Transverse colon (tissue), 4 donors: Measurements from ENCODE around the gene IQCK. TPM values are rescaled to one million over a fixed set of nuclear protein-coding genes. Genes with fewer than 3 reads are reported as not detected.

ENCODE experiments used
- DNase-seq: peaks from one replicate; pipeline ENCODE4 v3.0.0-alpha.2; 2019
- H3K27ac ChIP-seq, 4 donors: fragments of 200-600 bp; sonication (generic); 2 replicates each; pipeline ENCODE4 v1.5.1; 2016 to 2018; ENCODE audit warnings: inconsistent platforms in 4 of 4
- H3K27me3 ChIP-seq: fragments of 200-600 bp; sonication (generic); 2 replicates; pipeline ENCODE4 v1.5.1; 2017; ENCODE audit warnings: inconsistent platforms
- H3K36me3 ChIP-seq, 4 donors: fragments of 200-600 bp; sonication (generic); 2 replicates each; pipeline ENCODE4 v1.5.1; 2017 to 2019; ENCODE audit warnings: inconsistent platforms in 4 of 4
- H3K4me1 ChIP-seq, 4 donors: fragments of 200-600 bp; sonication (generic); 2 replicates each; pipeline ENCODE4 v1.5.1; 2017 to 2020; ENCODE audit warnings: inconsistent platforms in 4 of 4
- H3K4me3 ChIP-seq, 4 donors: fragments of 200-600 bp; sonication (generic); 1 replicate in 1 of 4; 2 replicates in 3 of 4; pipeline versions ENCODE4 v1.5.1 to v1.6.1; 2017 to 2019; ENCODE audit warnings: inconsistent platforms in 4 of 4
- H3K9me3 ChIP-seq, 2 donors: fragments of 200-600 bp; sonication (generic); 2 replicates each; pipeline ENCODE4 v1.5.1; 2017 to 2019; ENCODE audit warnings: inconsistent platforms in 2 of 2
- EP300 ChIP-seq: sonication (generic); formaldehyde crosslinking; IDR thresholded peaks from one replicate; pipeline ENCODE4 v1.6.1; 2017; ENCODE audit warnings: antibody characterized with exemption, low read depth
- POLR2A ChIP-seq: fragments of 450-650 bp; IDR thresholded peaks from one replicate; pipeline ENCODE4 v1.6.1; 2016; ENCODE audit warnings: antibody characterized with exemption, mild to moderate bottlenecking, moderate library complexity
- POLR2AphosphoS5 ChIP-seq, 3 donors: sonication (generic); formaldehyde crosslinking; IDR thresholded peaks; one replicate each; pipeline ENCODE4 v1.6.1; 2016; ENCODE audit warnings: antibody characterized with exemption in 3 of 3
- WGBS, 2 donors: methylation state at CpG; one replicate each; pipeline ENCODE4 v1.1.5; 2018; ENCODE audit warnings: low coverage in 1 of 2; 5-methylcytosine and 5-hydroxymethylcytosine counted together
- in situ Hi-C, 4 donors: fragments of 200-750 bp; cut with MboI; loops; one replicate each; pipeline versions ENCODE4 v1.15.0 to v1.15.1; 2017; ENCODE audit warnings: low sequenced_read_pairs in 3 of 4, low pct_ligation_motif_present in 1 of 4, low pct_unique_long_range_greater_than_20kb in 1 of 4
- intact Hi-C: fragments of 100-400 bp; cut with DNase I; formaldehyde crosslinking; loops from one replicate; pipeline ENCODE4 v1.15.1; 2023; ENCODE audit warnings: low total_unique reads
- total RNA-seq, 4 donors: library from RNA; depleted of rRNA; stranded (reverse); fragments of >200 nt; gene quantifications; one replicate each; pipeline ENCODE4 v1.1.0, GENCODE V29; 2016
- TF ChIP-seq, protein P1 (sequence below), 5 experiments: fragments of 200-600 bp in 3 of 5; fragments of 450-650 bp in 2 of 5; sonication (generic) in 3 of 5; IDR thresholded peaks; 1 replicate in 2 of 5; 2 replicates in 3 of 5; pipeline ENCODE4 v1.5.1; 2016 to 2017; ENCODE audit warnings: antibody characterized with exemption in 5 of 5, inconsistent platforms in 3 of 5, mild to moderate bottlenecking in 2 of 5, moderate library complexity in 1 of 5

IQCK gene
- total RNA-seq, 4 donors from 2014 or later, result 8.3 to 18.2 (median 12.7) TPM

GRCh38 chr16:19805459-19806162, 87.5 kb downstream of the IQCK start:
- WGBS, 2 donors, result 81 to 90% methylated on average over 2 to 4 of the region's 4 CpGs
- H3K27me3 ChIP-seq, result no peaks in the 10 kb centered on the region
- H3K27ac ChIP-seq, result no peak overlapping the region
- H3K9me3 ChIP-seq, result no peaks in the 10 kb centered on the region
- no peak overlapping the region for H3K4me3 ChIP-seq
- intact Hi-C loops, result no loop called here
- in situ Hi-C loops, result no loop called here
- no peaks in the 10 kb centered on the region for H3K36me3 ChIP-seq
- no peak for DNase-seq
- H3K4me1 ChIP-seq, result peaks cover 0 to 5% (median 0%) of the 10 kb centered on the region in 4 donors
- TF ChIP-seq POLR2A, result no peak
- TF ChIP-seq, protein P1, sequence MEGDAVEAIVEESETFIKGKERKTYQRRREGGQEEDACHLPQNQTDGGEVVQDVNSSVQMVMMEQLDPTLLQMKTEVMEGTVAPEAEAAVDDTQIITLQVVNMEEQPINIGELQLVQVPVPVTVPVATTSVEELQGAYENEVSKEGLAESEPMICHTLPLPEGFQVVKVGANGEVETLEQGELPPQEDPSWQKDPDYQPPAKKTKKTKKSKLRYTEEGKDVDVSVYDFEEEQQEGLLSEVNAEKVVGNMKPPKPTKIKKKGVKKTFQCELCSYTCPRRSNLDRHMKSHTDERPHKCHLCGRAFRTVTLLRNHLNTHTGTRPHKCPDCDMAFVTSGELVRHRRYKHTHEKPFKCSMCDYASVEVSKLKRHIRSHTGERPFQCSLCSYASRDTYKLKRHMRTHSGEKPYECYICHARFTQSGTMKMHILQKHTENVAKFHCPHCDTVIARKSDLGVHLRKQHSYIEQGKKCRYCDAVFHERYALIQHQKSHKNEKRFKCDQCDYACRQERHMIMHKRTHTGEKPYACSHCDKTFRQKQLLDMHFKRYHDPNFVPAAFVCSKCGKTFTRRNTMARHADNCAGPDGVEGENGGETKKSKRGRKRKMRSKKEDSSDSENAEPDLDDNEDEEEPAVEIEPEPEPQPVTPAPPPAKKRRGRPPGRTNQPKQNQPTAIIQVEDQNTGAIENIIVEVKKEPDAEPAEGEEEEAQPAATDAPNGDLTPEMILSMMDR (IDR thresholded peaks at IDR 0.05), result no peak
- TF ChIP-seq EP300, result no peak
- TF ChIP-seq POLR2AphosphoS5 (IDR thresholded peaks at IDR 0.05), result no peak

- Histone ChIP-seq H3K27me3 (no peaks in the 10 kb centered on the region), H3K27ac (no peak overlapping the region), H3K9me3 (no peaks in the 10 kb centered on the region), H3K4me1 (peaks cover 0 to 5% (median 0%) of the 10 kb centered on the region in 4 donors), H3K36me3 (no peaks in the 10 kb centered on the region), H3K4me3 (no peak overlapping the region)
- 57 to 65% methylated on average over 3 to 5 of the region's 5 CpGs for WGBS, 2 donors
- TF ChIP-seq, protein P1 (IDR thresholded peaks at IDR 0.05), result no peak
- no peak for TF ChIP-seq POLR2A
- TF ChIP-seq EP300, result no peak
- no peak for TF ChIP-seq POLR2AphosphoS5 (IDR thresholded peaks at IDR 0.05)
- in situ Hi-C loops (no loop called here), intact Hi-C loops (no loop called here)
- no peak for DNase-seq
These were observed 90.1 kb downstream of the IQCK start for GRCh38 chr16:19808061-19808641.

DNA sequence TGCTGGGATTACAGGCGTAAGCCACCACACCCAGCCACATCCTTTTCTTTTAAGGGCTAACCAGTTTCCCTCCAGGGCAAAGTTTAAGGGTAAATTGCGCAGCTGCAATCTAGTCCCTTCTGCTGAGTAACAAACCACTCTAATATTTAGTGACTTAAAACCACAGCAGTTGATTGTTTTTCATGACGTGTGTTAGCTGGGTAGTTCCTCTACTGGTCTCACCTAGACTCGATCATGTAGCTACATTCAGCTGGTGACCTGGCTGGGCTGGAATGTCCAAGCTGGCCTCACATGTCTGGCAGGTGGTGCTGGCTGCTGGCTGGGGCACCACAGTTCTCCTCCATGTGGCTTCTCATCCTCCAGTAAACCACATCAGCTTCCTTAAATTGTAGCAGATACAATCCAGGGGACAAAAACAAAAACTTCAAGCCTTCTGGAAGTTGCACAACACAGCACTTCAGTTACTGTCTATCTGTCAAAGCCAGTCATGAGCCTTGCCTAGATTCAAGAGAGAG, 91.1 kb downstream of the IQCK start:
- no peaks in the 10 kb centered on the region for H3K27me3 ChIP-seq
- in situ Hi-C loops (no loop called here), intact Hi-C loops (no loop called here)
- H3K4me1 ChIP-seq, result peaks cover 0 to 4% (median 0%) of the 10 kb centered on the region in 4 donors
- WGBS, 2 donors, result 71 to 80% methylated on average over 2 to 4 of the region's 4 CpGs
- no peak overlapping the region for H3K27ac ChIP-seq
- no peaks in the 10 kb centered on the region for H3K36me3 ChIP-seq
- no peak for DNase-seq
- TF ChIP-seq, protein P1 (IDR thresholded peaks at IDR 0.05), result no peak
- no peak for TF ChIP-seq POLR2A
- TF ChIP-seq EP300, result no peak
- no peak for TF ChIP-seq POLR2AphosphoS5 (IDR thresholded peaks at IDR 0.05)
- H3K9me3 ChIP-seq, result no peaks in the 10 kb centered on the region
- no peak overlapping the region for H3K4me3 ChIP-seq

- no peaks in the 10 kb centered on the region for H3K9me3 ChIP-seq
- no peak overlapping the region for H3K27ac ChIP-seq
- H3K4me1 ChIP-seq, result no peaks in the 10 kb centered on the region
- H3K27me3 ChIP-seq, result no peaks in the 10 kb centered on the region
- no peaks in the 10 kb centered on the region for H3K36me3 ChIP-seq
- no peak overlapping the region for H3K4me3 ChIP-seq
- intact Hi-C loops (no loop called here), in situ Hi-C loops (no loop called here)
- no peak for TF ChIP-seq POLR2A
- TF ChIP-seq POLR2AphosphoS5 (IDR thresholded peaks at IDR 0.05), result no peak
- TF ChIP-seq, protein P1 (IDR thresholded peaks at IDR 0.05), result no peak
- TF ChIP-seq EP300, result no peak
- no peak for DNase-seq
- WGBS, 2 donors, result 99% methylated on average over 9 of the region's 9 CpGs; no CpG with 5 or more reads in 1 of the 2 donors
These were observed 91.6 kb downstream of the IQCK start for GRCh38 chr16:19809693-19810092.
